Upper lobe of left lung (tissue), 6 donors: ENCODE measurements around the gene ZNF32. TPM values are rescaled to one million over a fixed set of nuclear protein-coding genes. Genes with fewer than 3 reads are reported as not detected.

Experiments
- ATAC-seq, 2 donors: fragments of 200-7000 bp; cut with Tn5 transposase; one replicate each; pipeline ENCODE4 v1.9.1; 2022; ENCODE audit warnings: mild to moderate bottlenecking in 2 of 2, moderate library complexity in 2 of 2; ENCODE audit not compliant: low FRiP score in 2 of 2
- DNase-seq, 2 donors: peaks; one replicate each; pipeline ENCODE4 v3.0.0-alpha.2; 2019 to 2020
- H3K27ac ChIP-seq, 4 donors: fragments of 200-600 bp; sonication (generic); one replicate each; pipeline ENCODE4 v1.5.1; 2016 to 2019
- H3K27me3 ChIP-seq, 4 donors: fragments of 200-600 bp; sonication (generic); one replicate each; pipeline ENCODE4 v1.5.1; 2017 to 2019
- H3K36me3 ChIP-seq, 4 donors: fragments of 200-600 bp; sonication (generic); one replicate each; pipeline ENCODE4 v1.5.1; 2016 to 2019
- H3K4me1 ChIP-seq, 4 donors: fragments of 200-600 bp; sonication (generic); one replicate each; pipeline ENCODE4 v1.5.1; 2018 to 2019
- H3K4me3 ChIP-seq, 4 donors: fragments of 200-600 bp; sonication (generic); one replicate each; pipeline ENCODE4 v1.5.1; 2017 to 2019; ENCODE audit warnings: mild to moderate bottlenecking in 2 of 4, moderate library complexity in 1 of 4
- H3K9me3 ChIP-seq, 4 donors: fragments of 200-600 bp; sonication (generic); one replicate each; pipeline ENCODE4 v1.5.1; 2018 to 2019
- EP300 ChIP-seq, 4 donors: sonication (generic); formaldehyde crosslinking; IDR thresholded peaks; one replicate each; pipeline ENCODE4 v1.5.1; 2017; ENCODE audit warnings: antibody characterized with exemption in 4 of 4, control low read depth in 2 of 4
- POLR2A ChIP-seq, 4 donors: fragments of 450-650 bp; IDR thresholded peaks; one replicate each; pipeline ENCODE4 v1.5.1; 2016 to 2017; ENCODE audit warnings: antibody characterized with exemption in 4 of 4, mild to moderate bottlenecking in 2 of 4
- POLR2AphosphoS5 ChIP-seq, 2 donors: sonication (generic); formaldehyde crosslinking; IDR thresholded peaks; one replicate each; pipeline ENCODE4 v1.5.1; 2017; ENCODE audit warnings: antibody characterized with exemption in 2 of 2
- WGBS, 2 donors: methylation state at CpG; one replicate each; pipeline ENCODE4 v1.1.5; 2017 to 2018; 5-methylcytosine and 5-hydroxymethylcytosine counted together
- total RNA-seq, 6 donors: library from RNA; depleted of rRNA in 4 of 6; stranded (reverse); fragments of >200 nt in 4 of 6; gene quantifications; one replicate each; pipeline versions ENCODE4 v1.1.0 to v1.2.1, GENCODE V29; 2016 to 2021
- TF ChIP-seq, protein P1 (sequence below), 6 experiments: fragments of 450-650 bp in 4 of 6; fragments of 200-600 bp in 2 of 6; sonication (generic) in 2 of 6; IDR thresholded peaks; one replicate each; pipeline ENCODE4 v1.5.1; 2016 to 2019; ENCODE audit warnings: antibody characterized with exemption in 6 of 6
- donor health status: DM: no; HTN: no; CAD: no; lungs with moderate emphysema.
- donor health status: DM: no; HTN: yes; CAD: no; lungs with severe emphysema.

The ZNF32 gene
- total RNA-seq, 6 donors from 2014 or later: 16.8 to 36.8 (median 26.8) TPM

DNA sequence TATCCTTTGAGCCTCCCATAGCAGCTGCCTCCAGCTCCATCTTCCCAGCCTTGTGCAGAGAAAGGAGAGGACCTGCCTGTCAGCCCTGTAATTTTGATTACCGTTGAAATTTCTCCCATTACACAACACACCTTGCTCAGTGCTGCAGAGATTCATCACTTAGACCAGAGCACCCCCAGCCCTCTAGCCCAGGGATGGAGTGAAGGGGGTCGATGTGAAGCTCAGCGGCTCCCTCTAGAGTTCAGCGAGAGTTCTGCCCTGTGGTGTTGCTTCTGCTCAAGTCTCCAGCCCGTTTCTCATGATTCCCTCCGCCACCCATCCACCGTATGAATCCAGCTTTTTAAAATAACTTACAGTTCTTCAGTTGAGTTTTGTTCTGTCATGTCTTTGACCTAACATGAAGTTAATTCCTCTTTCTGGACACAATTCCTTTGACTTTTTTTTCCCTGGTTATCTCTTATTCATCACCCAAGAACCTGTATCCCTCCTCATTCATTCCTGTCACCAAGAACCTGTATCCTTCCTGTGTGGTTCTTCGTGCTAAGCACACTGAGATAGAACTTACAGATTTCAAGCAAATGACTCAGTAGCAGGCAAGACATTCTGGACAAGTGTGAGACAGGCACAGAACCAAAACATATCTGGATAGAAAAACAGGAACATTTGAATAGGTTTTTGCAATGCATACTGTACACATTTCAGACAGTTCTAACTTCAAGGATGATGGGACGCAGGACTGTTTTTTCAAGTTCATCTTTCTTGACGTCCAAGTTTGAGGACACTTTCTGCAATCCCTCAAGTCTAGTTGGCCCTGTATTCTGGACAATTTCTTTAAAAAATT is 35.0 kb upstream of the ZNF32 start:
- Histone ChIP-seq H3K27me3 (no peaks in the 10 kb centered on the region), H3K4me3 (no peak overlapping the region), H3K36me3 (no peaks in the 10 kb centered on the region), H3K27ac (no peak overlapping the region), H3K4me1 (peaks cover 0 to 11% (median 0%) of the 10 kb centered on the region in 4 donors), H3K9me3 (no peaks in the 10 kb centered on the region)
- TF ChIP-seq POLR2A (IDR thresholded peaks at IDR 0.05): no peak
- TF ChIP-seq, protein P1, sequence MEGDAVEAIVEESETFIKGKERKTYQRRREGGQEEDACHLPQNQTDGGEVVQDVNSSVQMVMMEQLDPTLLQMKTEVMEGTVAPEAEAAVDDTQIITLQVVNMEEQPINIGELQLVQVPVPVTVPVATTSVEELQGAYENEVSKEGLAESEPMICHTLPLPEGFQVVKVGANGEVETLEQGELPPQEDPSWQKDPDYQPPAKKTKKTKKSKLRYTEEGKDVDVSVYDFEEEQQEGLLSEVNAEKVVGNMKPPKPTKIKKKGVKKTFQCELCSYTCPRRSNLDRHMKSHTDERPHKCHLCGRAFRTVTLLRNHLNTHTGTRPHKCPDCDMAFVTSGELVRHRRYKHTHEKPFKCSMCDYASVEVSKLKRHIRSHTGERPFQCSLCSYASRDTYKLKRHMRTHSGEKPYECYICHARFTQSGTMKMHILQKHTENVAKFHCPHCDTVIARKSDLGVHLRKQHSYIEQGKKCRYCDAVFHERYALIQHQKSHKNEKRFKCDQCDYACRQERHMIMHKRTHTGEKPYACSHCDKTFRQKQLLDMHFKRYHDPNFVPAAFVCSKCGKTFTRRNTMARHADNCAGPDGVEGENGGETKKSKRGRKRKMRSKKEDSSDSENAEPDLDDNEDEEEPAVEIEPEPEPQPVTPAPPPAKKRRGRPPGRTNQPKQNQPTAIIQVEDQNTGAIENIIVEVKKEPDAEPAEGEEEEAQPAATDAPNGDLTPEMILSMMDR (IDR thresholded peaks at IDR 0.05): peak in 3 of 6 experiments; percentile 20 to 37 (median 22)
- TF ChIP-seq EP300 (IDR thresholded peaks at IDR 0.05): no peak
- no peak for TF ChIP-seq POLR2AphosphoS5 (IDR thresholded peaks at IDR 0.05)
- DNase-seq: no peak
- 37 to 42% methylated on average over 10 of the region's 10 CpGs for WGBS, 2 donors
- peak in 1 of 2 donors; percentile 36 for ATAC-seq

DNA sequence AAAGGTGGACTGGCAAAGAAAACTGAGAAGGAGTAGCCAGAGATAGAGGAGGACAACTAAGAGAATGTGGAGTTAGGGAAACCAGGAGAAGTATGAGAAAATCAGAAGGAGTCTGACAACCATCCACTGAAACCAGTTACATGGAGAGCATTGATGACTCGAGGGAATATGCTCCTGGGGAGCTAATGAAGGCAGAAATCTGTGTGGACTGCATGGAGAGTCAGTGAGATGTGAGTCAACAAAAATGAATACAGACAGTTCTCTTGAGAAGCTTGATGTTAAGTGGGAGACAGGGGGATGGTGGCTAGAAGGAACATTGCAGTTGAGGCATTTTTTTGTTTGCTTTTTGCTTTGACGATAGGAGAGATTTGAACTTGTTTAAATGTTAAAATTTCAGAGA is 34.3 kb upstream of the ZNF32 start:
- no peak for DNase-seq
- Histone ChIP-seq H3K4me3 (no peak overlapping the region), H3K4me1 (peaks cover 0 to 11% (median 0%) of the 10 kb centered on the region in 4 donors), H3K27me3 (no peaks in the 10 kb centered on the region), H3K27ac (no peak overlapping the region), H3K36me3 (no peaks in the 10 kb centered on the region), H3K9me3 (no peaks in the 10 kb centered on the region)
- TF ChIP-seq, protein P1 (IDR thresholded peaks at IDR 0.05): no peak
- TF ChIP-seq EP300 (IDR thresholded peaks at IDR 0.05): no peak
- TF ChIP-seq POLR2AphosphoS5 (IDR thresholded peaks at IDR 0.05): no peak
- no peak for TF ChIP-seq POLR2A (IDR thresholded peaks at IDR 0.05)
- WGBS, 2 donors: 86 to 95% methylated on average over 2 of the region's 2 CpGs
- ATAC-seq: no peak

DNA sequence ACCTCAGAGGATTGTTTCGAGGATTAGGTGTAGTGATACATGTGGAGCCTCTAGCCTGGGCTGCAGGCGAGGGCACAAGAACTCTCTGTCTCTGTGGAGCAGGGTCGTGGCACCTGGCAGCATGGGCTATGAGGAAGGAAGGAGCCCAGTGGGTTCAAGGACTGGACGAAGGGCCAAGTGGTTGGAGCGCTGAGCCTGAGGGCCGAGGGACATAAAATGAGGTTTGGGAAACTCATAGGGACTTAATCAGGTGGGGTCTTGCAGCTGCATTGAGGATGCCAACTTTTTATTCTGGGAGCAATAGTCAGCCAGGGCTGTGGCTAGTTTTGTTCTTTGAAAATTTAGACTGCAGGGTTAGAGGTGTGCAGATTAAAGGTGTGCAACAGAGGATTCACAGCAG is 33.0 kb upstream of the ZNF32 start:
- Histone ChIP-seq H3K36me3 (no peaks in the 10 kb centered on the region), H3K27me3 (no peaks in the 10 kb centered on the region), H3K9me3 (no peaks in the 10 kb centered on the region), H3K27ac (no peak overlapping the region), H3K4me3 (no peak overlapping the region), H3K4me1 (peaks cover 0 to 11% (median 0%) of the 10 kb centered on the region in 4 donors)
- TF ChIP-seq POLR2A (IDR thresholded peaks at IDR 0.05): no peak
- no peak for TF ChIP-seq EP300 (IDR thresholded peaks at IDR 0.05)
- TF ChIP-seq, protein P1 (IDR thresholded peaks at IDR 0.05): no peak
- no peak for TF ChIP-seq POLR2AphosphoS5 (IDR thresholded peaks at IDR 0.05)
- no peak for ATAC-seq
- DNase-seq: no peak
- WGBS, 2 donors: 76 to 91% methylated on average over 6 of the region's 6 CpGs

DNA sequence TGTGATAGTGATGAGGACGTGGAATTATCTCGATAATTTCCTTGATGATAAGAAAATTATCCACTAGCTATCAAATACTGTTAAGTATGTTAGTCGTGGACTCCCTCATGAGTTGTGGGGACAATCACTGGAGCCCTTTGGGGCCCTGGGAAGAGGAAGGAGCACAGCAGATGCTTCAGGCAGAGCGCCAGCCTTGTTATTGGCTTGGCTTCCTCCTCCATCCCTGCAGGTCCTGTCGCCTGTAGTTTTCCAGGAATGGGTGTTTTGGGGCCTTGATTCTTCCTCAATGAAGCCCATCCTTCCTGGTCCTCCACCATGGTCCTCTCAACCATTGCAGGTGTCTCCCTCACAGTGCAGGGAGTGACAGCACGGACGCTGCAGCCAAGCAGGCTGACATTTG is 32.5 kb upstream of the ZNF32 start:
- Histone ChIP-seq H3K9me3 (no peaks in the 10 kb centered on the region), H3K27ac (no peak overlapping the region), H3K4me3 (no peak overlapping the region), H3K27me3 (no peaks in the 10 kb centered on the region), H3K4me1 (peaks cover 0 to 11% (median 0%) of the 10 kb centered on the region in 4 donors), H3K36me3 (no peaks in the 10 kb centered on the region)
- ATAC-seq (no peak), DNase-seq (no peak)
- WGBS, 2 donors: 68 to 80% methylated on average over 7 of the region's 7 CpGs
- TF ChIP-seq POLR2AphosphoS5 (IDR thresholded peaks at IDR 0.05) (no peak), POLR2A (IDR thresholded peaks at IDR 0.05) (no peak), EP300 (IDR thresholded peaks at IDR 0.05) (no peak)
- TF ChIP-seq, protein P1 (IDR thresholded peaks at IDR 0.05): no peak
